GM23338 (cell line): Measurements from ENCODE around the gene HIPK1.

Experiments
- CREB1 ChIP-seq: fragments of 250-450 bp; sonication (Bioruptor Pico); IDR thresholded peaks from 2 replicates; pipeline ENCODE4 v1.5.0; 2020; ENCODE audit warnings: low read depth, mild to moderate bottlenecking, moderate library complexity
- CTCF ChIP-seq, 2 experiments: fragments of 200-600 bp in 1 of 2; sonication (generic) in 1 of 2; conservative IDR thresholded peaks; 2 replicates each; pipeline versions ENCODE4 v1.5.1 to v1.6.1; 2016 to 2017; ENCODE audit warnings: antibody characterized with exemption in 2 of 2, low read depth in 2 of 2, mild to moderate bottlenecking in 2 of 2, moderate library complexity in 1 of 2
- ETS1 ChIP-seq: IDR thresholded peaks from 2 replicates; pipeline ENCODE4 v1.6.1; 2016; ENCODE audit warnings: antibody characterized with exemption
- EZH2 ChIP-seq: fragments of 200-600 bp; sonication (generic); IDR thresholded peaks from one replicate; pipeline ENCODE4 v1.8.0; 2017; ENCODE audit warnings: antibody characterized with exemption, mild to moderate bottlenecking, low read depth; ENCODE audit not compliant: unreplicated experiment
- EZH2phosphoT487 ChIP-seq: fragments of 200-600 bp; sonication (generic); IDR thresholded peaks from one replicate; pipeline ENCODE4 v1.8.1; 2018; ENCODE audit warnings: antibody characterized with exemption; ENCODE audit not compliant: unreplicated experiment
- JUNB ChIP-seq: IDR thresholded peaks from one replicate; pipeline ENCODE4 v1.6.1; 2016; ENCODE audit warnings: antibody characterized with exemption; ENCODE audit not compliant: unreplicated experiment
- NANOG ChIP-seq: IDR thresholded peaks from 2 replicates; pipeline ENCODE4 v1.6.1; 2016; ENCODE audit warnings: antibody characterized with exemption, borderline replicate concordance
- POLR2AphosphoS5 ChIP-seq: IDR thresholded peaks from 2 replicates; pipeline ENCODE4 v1.6.1; 2016; ENCODE audit warnings: antibody characterized with exemption, low read depth
- REST ChIP-seq: IDR thresholded peaks from one replicate; pipeline ENCODE4 v1.6.1; 2018; ENCODE audit warnings: antibody characterized with exemption; ENCODE audit not compliant: unreplicated experiment
- STAT1 ChIP-seq: IDR thresholded peaks from one replicate; pipeline ENCODE4 v1.6.1; 2016; ENCODE audit warnings: antibody characterized with exemption; ENCODE audit not compliant: unreplicated experiment
- ZNF114 ChIP-seq: fragments of 250-450 bp; sonication (Bioruptor Pico); IDR thresholded peaks from 2 replicates; pipeline ENCODE4 v1.5.0; 2020; ENCODE audit warnings: mild to moderate bottlenecking, moderate library complexity
- ZNF331 ChIP-seq: fragments of 250-450 bp; sonication (Bioruptor Pico); IDR thresholded peaks from 2 replicates; pipeline ENCODE4 v1.5.0; 2020; ENCODE audit warnings: low read depth, mild to moderate bottlenecking, moderate library complexity
- ZNF462 ChIP-seq: fragments of 250-450 bp; sonication (Bioruptor Pico); IDR thresholded peaks from 2 replicates; pipeline ENCODE4 v1.5.0; 2020; ENCODE audit warnings: mild to moderate bottlenecking, moderate library complexity

GRCh38 chr1:113904293-113904673 is 24.8 kb upstream of the HIPK1 start:
- no peak for TF ChIP-seq POLR2AphosphoS5
- no peak for TF ChIP-seq CTCF (conservative IDR thresholded peaks at IDR 0.05; ENCODE audit: low read depth in 2 of 2)
- no peak for TF ChIP-seq EZH2
- TF ChIP-seq CREB1 (CRISPR knock-in tag): no peak
- no peak for TF ChIP-seq EZH2phosphoT487
- no peak for TF ChIP-seq REST
- no peak for TF ChIP-seq JUNB
- TF ChIP-seq ETS1: no peak
- no peak for TF ChIP-seq NANOG
- no peak for TF ChIP-seq ZNF331 (CRISPR knock-in tag)
- TF ChIP-seq ZNF114: no peak
- no peak for TF ChIP-seq STAT1
- no peak for TF ChIP-seq ZNF462 (CRISPR knock-in tag)
